Measurements from ENCODE around the gene MAN2B1. TPM values are rescaled to one million over a fixed set of nuclear protein-coding genes. Genes with fewer than 3 reads are reported as not detected.

Gene MAN2B1
- total and polyA plus RNA-seq, 2 of the 13 experiments (the other 11 are each of a cell fraction or from before 2014, with no cell fraction given) = 23.6 to 23.8 TPM

DNA sequence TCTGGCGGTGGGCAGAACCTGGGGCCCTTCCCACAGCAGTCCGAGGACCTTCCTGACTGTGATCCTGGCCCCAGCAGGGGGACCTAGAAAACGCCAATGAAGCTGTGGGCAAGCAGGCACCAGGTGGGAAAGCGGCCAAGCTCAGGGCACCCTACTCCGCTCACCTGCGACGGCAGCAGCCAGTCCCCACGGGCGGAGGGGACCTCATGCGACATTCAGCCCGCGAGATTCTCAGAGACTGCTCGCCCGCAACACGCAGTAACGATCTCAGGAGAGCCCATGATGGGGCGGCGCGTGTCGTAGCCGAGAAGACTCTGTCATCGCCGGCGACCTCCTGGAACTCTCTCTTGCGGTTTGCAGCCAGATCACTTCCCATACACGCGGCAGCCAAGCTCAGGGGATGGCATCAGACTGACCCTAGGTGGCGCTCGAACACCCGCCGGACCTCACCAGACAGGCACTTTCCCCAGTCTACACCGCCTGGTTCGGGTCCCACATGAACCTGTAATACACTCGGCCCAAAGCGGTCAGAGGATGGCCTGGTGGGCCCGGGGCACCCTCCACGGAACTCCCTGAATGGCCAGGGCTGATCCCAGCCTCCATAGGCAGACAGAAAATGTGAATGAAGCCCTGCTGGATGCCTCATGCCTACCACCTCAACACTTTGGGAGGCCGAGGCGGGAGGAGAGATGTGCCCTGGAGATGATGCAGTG, 26.5 kb downstream of the MAN2B1 start (continued):
- TF ChIP-seq TEAD3 (CRISPR knock-in tag; optimal IDR thresholded peaks at IDR 0.05; ENCODE audit: borderline replicate concordance) = no peak
- no peak for TF ChIP-seq ZNF547 (CRISPR knock-in tag; IDR thresholded peaks at IDR 0.05)
- TF ChIP-seq, protein P1, sequence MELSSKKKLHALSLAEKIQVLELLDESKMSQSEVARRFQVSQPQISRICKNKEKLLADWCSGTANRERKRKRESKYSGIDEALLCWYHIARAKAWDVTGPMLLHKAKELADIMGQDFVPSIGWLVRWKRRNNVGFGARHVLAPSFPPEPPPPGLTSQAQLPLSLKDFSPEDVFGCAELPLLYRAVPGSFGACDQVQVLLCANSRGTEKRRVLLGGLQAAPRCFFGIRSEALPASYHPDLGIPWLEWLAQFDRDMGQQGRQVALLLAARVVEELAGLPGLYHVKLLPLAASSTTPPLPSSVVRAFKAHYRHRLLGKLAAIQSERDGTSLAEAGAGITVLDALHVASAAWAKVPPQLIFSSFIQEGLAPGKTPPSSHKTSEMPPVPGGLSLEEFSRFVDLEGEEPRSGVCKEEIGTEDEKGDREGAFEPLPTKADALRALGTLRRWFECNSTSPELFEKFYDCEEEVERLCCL (CRISPR knock-in tag; IDR thresholded peaks at IDR 0.05; ENCODE audit: borderline replicate concordance) = no peak
- no peak for TF ChIP-seq NR2F1 (CRISPR knock-in tag; IDR thresholded peaks at IDR 0.05)
- TF ChIP-seq, protein P2, sequence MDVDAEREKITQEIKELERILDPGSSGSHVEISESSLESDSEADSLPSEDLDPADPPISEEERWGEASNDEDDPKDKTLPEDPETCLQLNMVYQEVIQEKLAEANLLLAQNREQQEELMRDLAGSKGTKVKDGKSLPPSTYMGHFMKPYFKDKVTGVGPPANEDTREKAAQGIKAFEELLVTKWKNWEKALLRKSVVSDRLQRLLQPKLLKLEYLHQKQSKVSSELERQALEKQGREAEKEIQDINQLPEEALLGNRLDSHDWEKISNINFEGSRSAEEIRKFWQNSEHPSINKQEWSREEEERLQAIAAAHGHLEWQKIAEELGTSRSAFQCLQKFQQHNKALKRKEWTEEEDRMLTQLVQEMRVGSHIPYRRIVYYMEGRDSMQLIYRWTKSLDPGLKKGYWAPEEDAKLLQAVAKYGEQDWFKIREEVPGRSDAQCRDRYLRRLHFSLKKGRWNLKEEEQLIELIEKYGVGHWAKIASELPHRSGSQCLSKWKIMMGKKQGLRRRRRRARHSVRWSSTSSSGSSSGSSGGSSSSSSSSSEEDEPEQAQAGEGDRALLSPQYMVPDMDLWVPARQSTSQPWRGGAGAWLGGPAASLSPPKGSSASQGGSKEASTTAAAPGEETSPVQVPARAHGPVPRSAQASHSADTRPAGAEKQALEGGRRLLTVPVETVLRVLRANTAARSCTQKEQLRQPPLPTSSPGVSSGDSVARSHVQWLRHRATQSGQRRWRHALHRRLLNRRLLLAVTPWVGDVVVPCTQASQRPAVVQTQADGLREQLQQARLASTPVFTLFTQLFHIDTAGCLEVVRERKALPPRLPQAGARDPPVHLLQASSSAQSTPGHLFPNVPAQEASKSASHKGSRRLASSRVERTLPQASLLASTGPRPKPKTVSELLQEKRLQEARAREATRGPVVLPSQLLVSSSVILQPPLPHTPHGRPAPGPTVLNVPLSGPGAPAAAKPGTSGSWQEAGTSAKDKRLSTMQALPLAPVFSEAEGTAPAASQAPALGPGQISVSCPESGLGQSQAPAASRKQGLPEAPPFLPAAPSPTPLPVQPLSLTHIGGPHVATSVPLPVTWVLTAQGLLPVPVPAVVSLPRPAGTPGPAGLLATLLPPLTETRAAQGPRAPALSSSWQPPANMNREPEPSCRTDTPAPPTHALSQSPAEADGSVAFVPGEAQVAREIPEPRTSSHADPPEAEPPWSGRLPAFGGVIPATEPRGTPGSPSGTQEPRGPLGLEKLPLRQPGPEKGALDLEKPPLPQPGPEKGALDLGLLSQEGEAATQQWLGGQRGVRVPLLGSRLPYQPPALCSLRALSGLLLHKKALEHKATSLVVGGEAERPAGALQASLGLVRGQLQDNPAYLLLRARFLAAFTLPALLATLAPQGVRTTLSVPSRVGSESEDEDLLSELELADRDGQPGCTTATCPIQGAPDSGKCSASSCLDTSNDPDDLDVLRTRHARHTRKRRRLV (CRISPR knock-in tag; IDR thresholded peaks at IDR 0.05) = no peak
- no peak for TF ChIP-seq EP300 (IDR thresholded peaks at IDR 0.05; ENCODE audit: low read depth in 2 of 2, low read length in 2 of 2)
- TF ChIP-seq EP300 (CRISPR knock-in tag; IDR thresholded peaks at IDR 0.05; ENCODE audit: borderline replicate concordance) = no peak
- TF ChIP-seq, protein P3, sequence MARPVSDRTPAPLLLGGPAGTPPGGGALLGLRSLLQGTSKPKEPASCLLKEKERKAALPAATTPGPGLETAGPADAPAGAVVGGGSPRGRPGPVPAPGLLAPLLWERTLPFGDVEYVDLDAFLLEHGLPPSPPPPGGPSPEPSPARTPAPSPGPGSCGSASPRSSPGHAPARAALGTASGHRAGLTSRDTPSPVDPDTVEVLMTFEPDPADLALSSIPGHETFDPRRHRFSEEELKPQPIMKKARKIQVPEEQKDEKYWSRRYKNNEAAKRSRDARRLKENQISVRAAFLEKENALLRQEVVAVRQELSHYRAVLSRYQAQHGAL (CRISPR knock-in tag; IDR thresholded peaks at IDR 0.05; ENCODE audit: not compliant biosample characterization) = no peak
- no peak for TF ChIP-seq SCMH1 (CRISPR knock-in tag; IDR thresholded peaks at IDR 0.05; ENCODE audit: borderline replicate concordance)
- no peak for TF ChIP-seq ARID2 (CRISPR knock-in tag; IDR thresholded peaks at IDR 0.05; ENCODE audit: borderline replicate concordance)
- TF ChIP-seq, protein P4, sequence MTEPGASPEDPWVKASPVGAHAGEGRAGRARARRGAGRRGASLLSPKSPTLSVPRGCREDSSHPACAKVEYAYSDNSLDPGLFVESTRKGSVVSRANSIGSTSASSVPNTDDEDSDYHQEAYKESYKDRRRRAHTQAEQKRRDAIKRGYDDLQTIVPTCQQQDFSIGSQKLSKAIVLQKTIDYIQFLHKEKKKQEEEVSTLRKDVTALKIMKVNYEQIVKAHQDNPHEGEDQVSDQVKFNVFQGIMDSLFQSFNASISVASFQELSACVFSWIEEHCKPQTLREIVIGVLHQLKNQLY (CRISPR knock-in tag; IDR thresholded peaks at IDR 0.05) = no peak
- TF ChIP-seq ZSCAN12 (CRISPR knock-in tag; IDR thresholded peaks at IDR 0.05) = no peak
- TF ChIP-seq SMC3 (IDR thresholded peaks at IDR 0.05; ENCODE audit: low read length) = 0 out of 2 replicates have a peak, but pooled peaks have one; percentile 9
- no peak for TF ChIP-seq ZBTB21 (CRISPR knock-in tag; IDR thresholded peaks at IDR 0.05)
- TF ChIP-seq, protein P5, sequence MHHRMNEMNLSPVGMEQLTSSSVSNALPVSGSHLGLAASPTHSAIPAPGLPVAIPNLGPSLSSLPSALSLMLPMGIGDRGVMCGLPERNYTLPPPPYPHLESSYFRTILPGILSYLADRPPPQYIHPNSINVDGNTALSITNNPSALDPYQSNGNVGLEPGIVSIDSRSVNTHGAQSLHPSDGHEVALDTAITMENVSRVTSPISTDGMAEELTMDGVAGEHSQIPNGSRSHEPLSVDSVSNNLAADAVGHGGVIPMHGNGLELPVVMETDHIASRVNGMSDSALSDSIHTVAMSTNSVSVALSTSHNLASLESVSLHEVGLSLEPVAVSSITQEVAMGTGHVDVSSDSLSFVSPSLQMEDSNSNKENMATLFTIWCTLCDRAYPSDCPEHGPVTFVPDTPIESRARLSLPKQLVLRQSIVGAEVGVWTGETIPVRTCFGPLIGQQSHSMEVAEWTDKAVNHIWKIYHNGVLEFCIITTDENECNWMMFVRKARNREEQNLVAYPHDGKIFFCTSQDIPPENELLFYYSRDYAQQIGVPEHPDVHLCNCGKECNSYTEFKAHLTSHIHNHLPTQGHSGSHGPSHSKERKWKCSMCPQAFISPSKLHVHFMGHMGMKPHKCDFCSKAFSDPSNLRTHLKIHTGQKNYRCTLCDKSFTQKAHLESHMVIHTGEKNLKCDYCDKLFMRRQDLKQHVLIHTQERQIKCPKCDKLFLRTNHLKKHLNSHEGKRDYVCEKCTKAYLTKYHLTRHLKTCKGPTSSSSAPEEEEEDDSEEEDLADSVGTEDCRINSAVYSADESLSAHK (CRISPR knock-in tag; IDR thresholded peaks at IDR 0.05; ENCODE audit: borderline replicate concordance) = no peak
- no peak for TF ChIP-seq U2AF1 (optimal IDR thresholded peaks at IDR 0.05; ENCODE audit: low read depth, low read length)
- TF ChIP-seq ZNF816 (CRISPR knock-in tag; IDR thresholded peaks at IDR 0.05; ENCODE audit: borderline replicate concordance) = no peak
- TF ChIP-seq GTF2F1 (IDR thresholded peaks at IDR 0.05; ENCODE audit: low read length) = no peak
- no peak for TF ChIP-seq GATA4 (IDR thresholded peaks at IDR 0.05; ENCODE audit: borderline replicate concordance, low read depth)

Data from HepG2 (cell line).